ENCODE data around the gene SP7. TPM values are rescaled to one million over a fixed set of nuclear protein-coding genes. Genes with fewer than 3 reads are reported as not detected.

SP7 gene
- total RNA-seq: not detected

GRCh38 chr12:53336181-53336681 is at the start of gene SP7:
Gene SP7 (minus strand): TSS chr12:53336354. CDS start chr12:53335646, 708 bp downstream.

DNA sequence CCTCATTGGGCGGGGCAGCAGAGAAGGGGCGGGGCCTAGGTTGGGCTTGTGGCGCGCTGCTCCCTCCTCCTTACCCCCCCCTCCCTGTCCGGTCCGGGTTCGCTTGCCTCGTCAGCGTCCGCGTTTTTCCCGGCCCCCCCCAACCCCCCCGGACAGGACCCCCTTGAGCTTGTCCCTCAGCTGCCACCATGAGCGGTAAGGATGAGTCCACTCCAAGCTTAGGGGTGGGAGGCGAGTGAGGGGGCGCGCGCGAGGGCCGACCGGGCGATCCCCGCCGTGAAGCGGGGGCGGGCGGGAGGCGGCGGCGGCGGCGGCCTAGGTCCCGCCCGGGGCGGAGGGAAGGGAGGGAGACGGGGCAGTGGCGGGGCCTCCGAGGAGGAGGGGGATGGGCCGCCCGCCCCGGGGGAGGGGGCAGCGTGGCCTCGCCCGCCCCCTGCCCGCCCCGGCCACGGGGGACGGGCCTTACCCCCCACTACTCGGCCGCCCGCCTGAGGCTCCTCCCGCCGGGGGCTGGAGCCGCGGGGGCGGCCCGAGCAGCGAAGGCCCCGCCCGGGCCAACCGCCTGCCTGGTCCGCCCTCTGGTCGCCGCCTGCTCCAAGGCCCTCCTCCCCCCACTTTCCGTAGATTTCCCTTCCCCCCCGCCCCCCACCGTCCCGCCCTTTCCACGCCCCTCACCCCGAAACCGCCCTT is 44.1 kb upstream of the SP7 start, which contains the start of gene SP1:
Gene SP1, plus strand, starts transcription at position 73 of the 690 bp plus-strand sequence. Its CDS starts 116 bp downstream, at position 189.

DNA sequence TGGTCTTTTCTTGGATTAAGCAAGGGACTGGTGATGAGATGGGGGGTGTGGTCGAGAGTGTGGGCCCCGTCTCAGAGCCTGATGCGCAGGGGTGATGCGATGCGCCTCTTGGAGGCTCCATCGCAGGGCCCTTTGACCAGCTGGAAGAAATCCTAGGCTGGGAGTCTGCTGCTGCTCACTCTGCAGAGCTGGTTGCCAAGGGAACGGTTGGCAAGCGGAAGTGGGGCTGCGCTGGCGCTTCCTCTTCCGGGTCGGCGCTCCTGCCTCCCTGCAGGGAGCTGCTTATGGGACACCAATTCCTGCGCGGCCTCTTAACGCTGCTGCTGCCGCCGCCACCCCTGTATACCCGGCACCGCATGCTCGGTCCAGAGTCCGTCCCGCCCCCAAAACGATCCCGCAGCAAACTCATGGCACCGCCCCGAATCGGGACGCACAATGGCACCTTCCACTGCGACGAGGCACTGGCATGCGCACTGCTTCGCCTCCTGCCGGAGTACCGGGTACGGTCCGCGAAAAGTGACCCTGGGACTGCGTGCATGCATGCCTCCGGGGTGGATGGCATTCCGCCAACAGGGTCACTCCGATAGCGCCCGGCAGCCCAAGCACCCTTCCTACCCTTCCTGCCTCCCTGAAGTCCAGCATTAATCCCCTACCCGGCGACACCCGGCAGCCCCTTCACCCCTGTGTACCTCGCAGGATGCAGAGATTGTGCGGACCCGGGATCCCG is 36.5 kb downstream of the SP7 start, which contains the start of gene MYG1:
Gene MYG1, plus strand, starts transcription at position 242 of the 727 bp plus-strand sequence. Its CDS starts 43 bp downstream, at position 285.

GRCh38 chr12:53295070-53295890 is 40.9 kb downstream of the SP7 start, which contains the start of gene PFDN5:
Gene PFDN5 (plus strand): TSS chr12:53295542. CDS start chr12:53295568, 26 bp downstream.

Other genes with a start within 250 kb of the SP7 start
- gene IGFBP6, start 238.7 kb downstream of the SP7 start, total RNA-seq: 1 to 10 TPM; 2.1 to 4.3 TPM
- gene SOAT2, start 232.9 kb downstream of the SP7 start, total RNA-seq: not detected
- 10 to 100 TPM in 1 of 2 donors, 1 to 10 TPM in 1; 10.0 to 11.7 TPM for gene ZNF740, start 155.6 kb downstream of the SP7 start, total RNA-seq
- 10 to 100 TPM in 1 of 2 donors, 1 to 10 TPM in 1; 9.6 to 14.0 TPM for gene CSAD, start 155.4 kb downstream of the SP7 start, total RNA-seq
- 1 to 10 TPM; 2.7 to 4.1 TPM for gene ITGB7, start 129.1 kb downstream of the SP7 start, total RNA-seq
- 10 to 100 TPM; 18.9 to 34.6 TPM for gene RARG, start 104.1 kb downstream of the SP7 start, total RNA-seq
- gene ESPL1, start 68.1 kb downstream of the SP7 start, total RNA-seq: 10 to 100 TPM; 10.3 to 21.6 TPM
- 100 to 1,000 TPM; 174 to 245 TPM for gene PFDN5, start 40.8 kb downstream of the SP7 start, total RNA-seq
- 10 to 100 TPM; 36.5 to 48.6 TPM for gene MYG1, start 36.7 kb downstream of the SP7 start, total RNA-seq
- gene AAAS, start 14.7 kb downstream of the SP7 start, total RNA-seq: 10 to 100 TPM; 48.9 to 57.6 TPM
- gene SP1, start 43.8 kb upstream of the SP7 start, total RNA-seq: 10 to 100 TPM; 46.1 to 47.3 TPM
- not detected for gene AMHR2, start 87.5 kb upstream of the SP7 start, total RNA-seq
- gene PRR13, start 105.4 kb upstream of the SP7 start, total RNA-seq: 10 to 100 TPM; 65.7 to 88.9 TPM
- 100 to 1,000 TPM; 144 to 235 TPM for gene PCBP2, start 115.7 kb upstream of the SP7 start, total RNA-seq
- gene MAP3K12, start 163.1 kb upstream of the SP7 start, total RNA-seq: 10 to 100 TPM; 42.0 to 45.0 TPM
- 10 to 100 TPM; 56.8 to 79.3 TPM for gene TARBP2, start 164.9 kb upstream of the SP7 start, total RNA-seq
- not detected for gene NPFF, start 171.1 kb upstream of the SP7 start, total RNA-seq